A549 (cell line): Measurements from ENCODE around the gene CDH7. TPM values are rescaled to one million over a fixed set of nuclear protein-coding genes. Genes with fewer than 3 reads are reported as not detected.

Source experiments
- ATAC-seq, 2 experiments: fragments of 200-7000 bp in 1 of 2; fragments of >200 bp in 1 of 2; cut with Nextera tagmentation in 1 of 2; cut with Tn5 transposase in 1 of 2; 3 replicates each; pipeline versions ENCODE4 v1.8.0 to v1.9.1; 2018 to 2020; ENCODE audit warnings: mild to moderate bottlenecking in 1 of 2, moderate library complexity in 1 of 2
- CTCF ChIA-PET: fragments of 300-600 bp; sonication (Branson Sonifier 250); formaldehyde crosslinking; extraction: SDS; loops from one replicate; lab custom pipeline; 2021; ENCODE audit warnings: antibody characterized with exemption, inconsistent platforms; lab: Yijun Ruan, JAX
- POLR2A ChIA-PET: fragments of 350-600 bp; formaldehyde crosslinking; extraction: SDS; loops from one replicate; lab custom pipeline; 2021; ENCODE audit warnings: antibody characterized with exemption, inconsistent platforms; lab: Yijun Ruan, JAX
- DNase-seq, 2 experiments: peaks; one replicate each; pipeline versions ENCODE4 v3.0.0 to v3.0.0-alpha.2; 2011 to 2016; ENCODE audit warnings: low read depth in 1 of 2, low spot score in 1 of 2
- FAIRE-seq: peaks from 2 replicates; lab custom pipeline; 2011; peaks lifted over from hg19 to GRCh38; lab: Jason Lieb, UNC
- H3K27ac ChIP-seq, 2 experiments: fragments of >200 bp; sonication (Bioruptor Twin); formaldehyde crosslinking; 3 replicates each; pipeline ENCODE4 v1.5.1; 2016 to 2017
- H3K4me1 ChIP-seq: fragments of >200 bp; sonication (Bioruptor Twin); formaldehyde crosslinking; 3 replicates; pipeline ENCODE4 v1.6.1; 2016
- H3K4me2 ChIP-seq: fragments of >200 bp; sonication (Bioruptor Twin); formaldehyde crosslinking; 3 replicates; pipeline ENCODE4 v1.6.1; 2016
- H3K4me3 ChIP-seq: fragments of >200 bp; sonication (Bioruptor Twin); formaldehyde crosslinking; 3 replicates; pipeline ENCODE4 v1.5.1; 2016
- H3K9me3 ChIP-seq: fragments of >200 bp; sonication (Bioruptor Twin); formaldehyde crosslinking; 3 replicates; pipeline ENCODE4 v1.6.1; 2016
- CEBPB ChIP-seq, 2 experiments: fragments of >200 bp in 1 of 2; sonication (Bioruptor Twin) in 1 of 2; formaldehyde crosslinking in 1 of 2; IDR thresholded peaks; 2 replicates each; pipeline ENCODE4 v1.6.1; 2012 to 2016
- CHD4 ChIP-seq: fragments of 200-600 bp; sonication (generic); IDR thresholded peaks from 2 replicates; pipeline ENCODE4 v1.6.1; 2016; ENCODE audit warnings: antibody characterized with exemption, mild to moderate bottlenecking, borderline replicate concordance
- EHMT2 ChIP-seq: fragments of 200-600 bp; sonication (generic); IDR thresholded peaks from 2 replicates; pipeline ENCODE4 v1.6.1; 2016; ENCODE audit warnings: antibody characterized with exemption, low read depth, mild to moderate bottlenecking, moderate library complexity
- ESRRA ChIP-seq: fragments of 150-350 bp; IDR thresholded peaks from 2 replicates; pipeline ENCODE4 v1.6.1; 2014; ENCODE audit warnings: mild to moderate bottlenecking, low read length, borderline replicate concordance
- FOSB ChIP-seq: fragments of 250-450 bp; sonication (Bioruptor Pico); IDR thresholded peaks from 2 replicates; pipeline ENCODE4 v1.5.0; 2020; ENCODE audit warnings: mild to moderate bottlenecking, moderate library complexity
- FOSL2 ChIP-seq, 2 experiments: fragments of 450-650 bp in 1 of 2; fragments of >200 bp in 1 of 2; sonication (Bioruptor Twin) in 1 of 2; formaldehyde crosslinking; IDR thresholded peaks; 2 replicates each; pipeline versions ENCODE4 v1.5.0 to v1.6.1; 2016 to 2020; ENCODE audit warnings: mild to moderate bottlenecking in 1 of 2, moderate library complexity in 1 of 2
- FOXS1 ChIP-seq: fragments of 250-450 bp; sonication (Bioruptor Pico); IDR thresholded peaks from 2 replicates; pipeline ENCODE4 v1.5.0; 2020; ENCODE audit warnings: mild to moderate bottlenecking, moderate library complexity
- JUNB ChIP-seq: fragments of >200 bp; sonication (Bioruptor Twin); formaldehyde crosslinking; IDR thresholded peaks from 2 replicates; pipeline ENCODE4 v1.6.1; 2016
- KDM1A ChIP-seq: fragments of 200-600 bp; sonication (generic); IDR thresholded peaks from 2 replicates; pipeline ENCODE4 v1.6.1; 2016; ENCODE audit warnings: low read depth, mild to moderate bottlenecking
- MAZ ChIP-seq: fragments of 150-350 bp; IDR thresholded peaks from 2 replicates; pipeline ENCODE4 v1.6.1; 2014; ENCODE audit warnings: antibody characterized with exemption, low read depth, low read length, borderline replicate concordance
- MYC ChIP-seq: IDR thresholded peaks from 2 replicates; pipeline ENCODE4 v1.6.1; 2012; ENCODE audit warnings: mild to moderate bottlenecking, inconsistent platforms, low read length, improper control_type of control experiment, borderline replicate concordance
- POLR2AphosphoS2 ChIP-seq: conservative IDR thresholded peaks from 2 replicates; pipeline ENCODE4 v1.6.1; 2012; ENCODE audit warnings: low read length, improper control_type of control experiment, inconsistent platforms
- RNF2 ChIP-seq: fragments of 200-600 bp; sonication (generic); IDR thresholded peaks from 2 replicates; pipeline ENCODE4 v1.6.1; 2016; ENCODE audit warnings: low read depth, mild to moderate bottlenecking, antibody characterized with exemption, moderate library complexity, borderline replicate concordance
- TFCP2L1 ChIP-seq: fragments of 250-450 bp; sonication (Bioruptor Pico); IDR thresholded peaks from 2 replicates; pipeline ENCODE4 v1.5.0; 2021; ENCODE audit warnings: mild to moderate bottlenecking
- ZFP36 ChIP-seq: fragments of 450-650 bp; IDR thresholded peaks from 2 replicates; pipeline ENCODE4 v1.6.1; 2014; ENCODE audit warnings: borderline replicate concordance; ENCODE audit not compliant: partially characterized antibody
- ZSCAN20 ChIP-seq: fragments of 250-450 bp; sonication (Bioruptor Pico); IDR thresholded peaks from 2 replicates; pipeline ENCODE4 v1.8.0; 2022; ENCODE audit warnings: mild to moderate bottlenecking, moderate library complexity
- WGBS: methylation state at CpG from one replicate; pipeline ENCODE4 v1.1.6; 2017; ENCODE audit errors: missing lambda C conversion rate; 5-methylcytosine and 5-hydroxymethylcytosine counted together
- polyA plus RNA-seq, 4 experiments: library from polyadenylated mRNA; depleted of rRNA in 3 of 4; stranded (reverse); fragments of >200 nt; fragmentation: RNase III in 1 of 4; extraction: RNeasy Plus Mini Kit Qiagen cat#74134 plus additional on column Dnase treatment in 1 of 4; gene quantifications; 2 replicates in 3 of 4; 3 replicates in 1 of 4; pipeline ENCODE4 v1.2.3, GENCODE V29; 2011 to 2017
- TF ChIP-seq, protein P1 (sequence below): fragments of >200 bp; sonication (Bioruptor Twin); formaldehyde crosslinking; IDR thresholded peaks from 3 replicates; pipeline ENCODE4 v1.6.1; 2016
- TF ChIP-seq, protein P2 (sequence below): IDR thresholded peaks from 2 replicates; pipeline ENCODE4 v1.6.1; 2012
- TF ChIP-seq, protein P3 (sequence below): fragments of 450-650 bp; IDR thresholded peaks from 2 replicates; pipeline ENCODE4 v1.6.1; 2014; ENCODE audit warnings: antibody characterized with exemption
- TF ChIP-seq, protein P4 (sequence below): fragments of >200 bp; sonication (Bioruptor Twin); formaldehyde crosslinking; IDR thresholded peaks from 3 replicates; pipeline ENCODE4 v1.5.1; 2016

The CDH7 gene
- polyA plus RNA-seq, 2 of the 4 experiments (the other 2 are of a cell fraction), result under 0.01 to 0.05 TPM

DNA sequence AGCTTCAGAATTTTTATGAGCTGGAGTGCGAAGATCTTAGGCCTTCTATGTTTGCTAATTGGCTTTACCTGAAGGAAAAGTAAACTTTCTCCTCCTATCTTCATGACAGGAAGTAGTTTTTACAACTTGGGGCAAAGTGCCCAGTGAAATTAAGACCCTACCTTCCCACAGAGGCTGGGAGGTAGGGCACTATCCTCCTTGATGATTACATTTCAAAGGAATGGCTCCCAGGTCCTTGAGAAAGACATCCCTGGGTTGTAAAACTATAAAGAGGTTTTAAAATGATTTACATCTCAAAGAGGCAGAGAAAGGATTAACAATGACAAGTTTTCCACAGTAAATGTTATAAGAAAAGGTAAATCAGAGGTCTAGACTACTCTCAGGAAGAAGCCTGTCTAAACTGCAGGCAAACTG is 155.8 kb downstream of the CDH7 start:
- H3K4me3 ChIP-seq, result no peak overlapping the region
- ChIA-PET POLR2A (no interaction called here), CTCF (no interaction called here)
- H3K9me3 ChIP-seq, result no peaks in the 10 kb centered on the region
- WGBS, result 45% methylated on average over 1 of the region's 1 CpG
- no peak overlapping the region for H3K27ac ChIP-seq
- ATAC-seq (no peak), DNase-seq (no peak), FAIRE-seq (no peak)
- TF ChIP-seq EHMT2 (no peak), RNF2 (no peak), MAZ (no peak), KDM1A (no peak), JUNB (no peak), FOSB (CRISPR knock-in tag) (no peak), ZFP36 (no peak), FOXS1 (CRISPR knock-in tag) (no peak), CHD4 (no peak), MYC (no peak)
- TF ChIP-seq, protein P1, sequence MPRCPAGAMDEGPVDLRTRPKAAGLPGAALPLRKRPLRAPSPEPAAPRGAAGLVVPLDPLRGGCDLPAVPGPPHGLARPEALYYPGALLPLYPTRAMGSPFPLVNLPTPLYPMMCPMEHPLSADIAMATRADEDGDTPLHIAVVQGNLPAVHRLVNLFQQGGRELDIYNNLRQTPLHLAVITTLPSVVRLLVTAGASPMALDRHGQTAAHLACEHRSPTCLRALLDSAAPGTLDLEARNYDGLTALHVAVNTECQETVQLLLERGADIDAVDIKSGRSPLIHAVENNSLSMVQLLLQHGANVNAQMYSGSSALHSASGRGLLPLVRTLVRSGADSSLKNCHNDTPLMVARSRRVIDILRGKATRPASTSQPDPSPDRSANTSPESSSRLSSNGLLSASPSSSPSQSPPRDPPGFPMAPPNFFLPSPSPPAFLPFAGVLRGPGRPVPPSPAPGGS, result no peak
- H3K4me1 ChIP-seq, result no peaks in the 10 kb centered on the region
- H3K4me2 ChIP-seq, result no peak overlapping the region

DNA sequence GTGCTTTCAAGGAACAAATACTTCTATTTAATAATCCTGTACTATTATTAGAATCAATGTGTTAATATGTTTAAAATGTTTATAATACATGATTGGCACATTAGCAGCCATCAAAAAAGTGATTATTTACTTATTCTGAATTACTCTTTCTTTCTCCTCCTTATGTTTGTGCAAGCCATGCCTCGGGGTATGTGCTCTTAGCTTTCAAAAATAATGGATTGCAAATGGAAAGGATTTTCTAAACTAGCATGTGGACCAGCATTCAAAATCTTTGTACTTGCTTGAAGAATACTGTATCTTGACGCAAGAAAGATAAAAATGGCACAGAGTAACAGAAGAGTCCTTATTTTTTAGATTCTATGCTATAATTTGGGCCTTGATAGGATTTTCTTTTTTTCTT is 156.5 kb downstream of the CDH7 start:
- CTCF ChIA-PET, result no interaction called here
- POLR2A ChIA-PET, result no interaction called here
- no peak overlapping the region for H3K27ac ChIP-seq
- no peak overlapping the region for H3K4me2 ChIP-seq
- H3K4me3 ChIP-seq, result no peak overlapping the region
- ATAC-seq (no peak), FAIRE-seq (no peak), DNase-seq (no peak)
- TF ChIP-seq, protein P2, sequence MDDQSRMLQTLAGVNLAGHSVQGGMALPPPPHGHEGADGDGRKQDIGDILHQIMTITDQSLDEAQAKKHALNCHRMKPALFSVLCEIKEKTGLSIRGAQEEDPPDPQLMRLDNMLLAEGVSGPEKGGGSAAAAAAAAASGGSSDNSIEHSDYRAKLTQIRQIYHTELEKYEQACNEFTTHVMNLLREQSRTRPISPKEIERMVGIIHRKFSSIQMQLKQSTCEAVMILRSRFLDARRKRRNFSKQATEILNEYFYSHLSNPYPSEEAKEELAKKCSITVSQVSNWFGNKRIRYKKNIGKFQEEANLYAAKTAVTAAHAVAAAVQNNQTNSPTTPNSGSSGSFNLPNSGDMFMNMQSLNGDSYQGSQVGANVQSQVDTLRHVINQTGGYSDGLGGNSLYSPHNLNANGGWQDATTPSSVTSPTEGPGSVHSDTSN, result no peak
- TF ChIP-seq ZSCAN20 (no peak), ESRRA (no peak), RNF2 (no peak), POLR2AphosphoS2 (no peak), CEBPB (IDR thresholded peaks at IDR 0.05) (no peak), FOSL2 (IDR thresholded peaks at IDR 0.05) (no peak), FOSL2 (CRISPR knock-in tag; IDR thresholded peaks at IDR 0.05) (no peak), TFCP2L1 (CRISPR knock-in tag) (no peak)
- TF ChIP-seq, protein P3, sequence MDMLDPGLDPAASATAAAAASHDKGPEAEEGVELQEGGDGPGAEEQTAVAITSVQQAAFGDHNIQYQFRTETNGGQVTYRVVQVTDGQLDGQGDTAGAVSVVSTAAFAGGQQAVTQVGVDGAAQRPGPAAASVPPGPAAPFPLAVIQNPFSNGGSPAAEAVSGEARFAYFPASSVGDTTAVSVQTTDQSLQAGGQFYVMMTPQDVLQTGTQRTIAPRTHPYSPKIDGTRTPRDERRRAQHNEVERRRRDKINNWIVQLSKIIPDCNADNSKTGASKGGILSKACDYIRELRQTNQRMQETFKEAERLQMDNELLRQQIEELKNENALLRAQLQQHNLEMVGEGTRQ, result no peak
- TF ChIP-seq, protein P4, sequence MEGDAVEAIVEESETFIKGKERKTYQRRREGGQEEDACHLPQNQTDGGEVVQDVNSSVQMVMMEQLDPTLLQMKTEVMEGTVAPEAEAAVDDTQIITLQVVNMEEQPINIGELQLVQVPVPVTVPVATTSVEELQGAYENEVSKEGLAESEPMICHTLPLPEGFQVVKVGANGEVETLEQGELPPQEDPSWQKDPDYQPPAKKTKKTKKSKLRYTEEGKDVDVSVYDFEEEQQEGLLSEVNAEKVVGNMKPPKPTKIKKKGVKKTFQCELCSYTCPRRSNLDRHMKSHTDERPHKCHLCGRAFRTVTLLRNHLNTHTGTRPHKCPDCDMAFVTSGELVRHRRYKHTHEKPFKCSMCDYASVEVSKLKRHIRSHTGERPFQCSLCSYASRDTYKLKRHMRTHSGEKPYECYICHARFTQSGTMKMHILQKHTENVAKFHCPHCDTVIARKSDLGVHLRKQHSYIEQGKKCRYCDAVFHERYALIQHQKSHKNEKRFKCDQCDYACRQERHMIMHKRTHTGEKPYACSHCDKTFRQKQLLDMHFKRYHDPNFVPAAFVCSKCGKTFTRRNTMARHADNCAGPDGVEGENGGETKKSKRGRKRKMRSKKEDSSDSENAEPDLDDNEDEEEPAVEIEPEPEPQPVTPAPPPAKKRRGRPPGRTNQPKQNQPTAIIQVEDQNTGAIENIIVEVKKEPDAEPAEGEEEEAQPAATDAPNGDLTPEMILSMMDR, result no peak
- H3K9me3 ChIP-seq, result no peaks in the 10 kb centered on the region
- WGBS, result 38% methylated on average over 2 of the region's 2 CpGs
- no peaks in the 10 kb centered on the region for H3K4me1 ChIP-seq
